ENCODE data around the gene KLK1. TPM values are rescaled to one million over a fixed set of nuclear protein-coding genes. Genes with fewer than 3 reads are reported as not detected.

The KLK1 gene
- total RNA-seq = not detected in 2 replicates

DNA sequence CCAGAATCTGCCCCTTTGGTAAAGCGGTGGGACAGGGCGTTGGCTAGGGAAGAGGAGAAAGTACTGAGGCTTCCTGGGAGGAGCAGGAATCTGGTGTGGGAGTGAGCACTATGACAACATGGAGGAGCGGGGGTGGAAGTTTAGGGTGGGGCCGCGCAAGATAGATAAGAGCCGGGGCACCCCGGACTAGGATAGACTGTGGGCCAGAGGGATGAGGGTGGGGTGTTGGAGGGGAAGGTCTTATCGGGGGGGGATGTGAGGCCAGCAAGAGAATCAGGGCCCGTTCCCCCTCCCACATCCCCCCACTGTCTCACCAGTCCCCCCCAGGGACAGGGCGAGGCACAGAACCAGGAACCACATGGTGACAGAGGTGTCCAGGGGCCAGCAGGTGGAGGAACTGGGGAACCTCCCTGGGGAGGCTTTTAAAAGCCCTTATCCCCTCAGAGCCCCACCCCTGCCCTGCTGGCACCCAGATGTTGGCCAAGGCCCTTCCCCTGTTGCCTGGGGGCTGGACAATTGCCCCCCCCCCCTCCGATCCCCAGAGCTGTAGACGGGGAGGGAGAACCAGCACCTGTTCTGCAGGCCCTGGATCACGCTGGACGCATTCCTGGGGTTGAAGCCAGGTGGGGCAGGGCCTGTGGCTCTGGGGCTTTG lies at the start of gene KLK1:
Gene KLK1, minus strand, starts transcription at position 399 of the 654 bp plus-strand sequence. Its CDS starts 39 bp downstream, at position 360.

DNA sequence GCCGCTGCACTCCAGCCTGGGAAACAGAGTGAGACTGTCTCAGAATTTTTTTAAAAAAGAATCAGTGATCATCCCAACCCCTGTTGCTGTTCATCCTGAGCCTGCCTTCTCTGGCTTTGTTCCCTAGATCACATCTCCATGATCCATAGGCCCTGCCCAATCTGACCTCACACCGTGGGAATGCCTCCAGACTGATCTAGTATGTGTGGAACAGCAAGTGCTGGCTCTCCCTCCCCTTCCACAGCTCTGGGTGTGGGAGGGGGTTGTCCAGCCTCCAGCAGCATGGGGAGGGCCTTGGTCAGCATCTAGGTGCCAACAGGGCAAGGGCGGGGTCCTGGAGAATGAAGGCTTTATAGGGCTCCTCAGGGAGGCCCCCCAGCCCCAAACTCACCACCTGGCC lies 49.5 kb upstream of the KLK1 start, which contains the start of gene KLK2:
Gene KLK2, plus strand, starts transcription at position 384 of the 400 bp plus-strand sequence. CDS start 35 bp downstream, outside the sequence.

DNA sequence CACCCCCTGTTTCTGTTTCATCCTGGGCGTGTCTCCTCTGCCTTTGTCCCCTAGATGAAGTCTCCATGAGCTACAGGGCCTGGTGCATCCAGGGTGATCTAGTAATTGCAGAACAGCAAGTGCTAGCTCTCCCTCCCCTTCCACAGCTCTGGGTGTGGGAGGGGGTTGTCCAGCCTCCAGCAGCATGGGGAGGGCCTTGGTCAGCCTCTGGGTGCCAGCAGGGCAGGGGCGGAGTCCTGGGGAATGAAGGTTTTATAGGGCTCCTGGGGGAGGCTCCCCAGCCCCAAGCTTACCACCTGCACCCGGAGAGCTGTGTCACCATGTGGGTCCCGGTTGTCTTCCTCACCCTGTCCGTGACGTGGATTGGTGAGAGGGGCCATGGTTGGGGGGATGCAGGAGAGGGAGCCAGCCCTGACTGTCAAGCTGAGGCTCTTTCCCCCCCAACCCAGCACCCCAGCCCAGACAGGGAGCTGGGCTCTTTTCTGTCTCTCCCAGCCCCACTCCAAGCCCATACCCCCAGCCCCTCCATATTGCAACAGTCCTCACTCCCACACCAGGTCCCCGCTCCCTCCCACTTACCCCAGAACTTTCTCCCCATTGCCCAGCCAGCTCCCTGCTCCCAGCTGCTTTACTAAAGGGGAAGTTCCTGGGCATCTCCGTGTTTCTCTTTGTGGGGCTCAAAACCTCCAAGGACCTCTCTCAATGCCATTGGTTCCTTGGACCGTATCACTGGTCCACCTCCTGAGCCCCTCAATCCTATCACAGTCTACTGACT lies 31.2 kb upstream of the KLK1 start, which contains the start of gene KLK3:
Gene KLK3, plus strand, starts transcription at position 280 of the 775 bp plus-strand sequence. Its CDS starts 41 bp downstream, at position 321.

DNA sequence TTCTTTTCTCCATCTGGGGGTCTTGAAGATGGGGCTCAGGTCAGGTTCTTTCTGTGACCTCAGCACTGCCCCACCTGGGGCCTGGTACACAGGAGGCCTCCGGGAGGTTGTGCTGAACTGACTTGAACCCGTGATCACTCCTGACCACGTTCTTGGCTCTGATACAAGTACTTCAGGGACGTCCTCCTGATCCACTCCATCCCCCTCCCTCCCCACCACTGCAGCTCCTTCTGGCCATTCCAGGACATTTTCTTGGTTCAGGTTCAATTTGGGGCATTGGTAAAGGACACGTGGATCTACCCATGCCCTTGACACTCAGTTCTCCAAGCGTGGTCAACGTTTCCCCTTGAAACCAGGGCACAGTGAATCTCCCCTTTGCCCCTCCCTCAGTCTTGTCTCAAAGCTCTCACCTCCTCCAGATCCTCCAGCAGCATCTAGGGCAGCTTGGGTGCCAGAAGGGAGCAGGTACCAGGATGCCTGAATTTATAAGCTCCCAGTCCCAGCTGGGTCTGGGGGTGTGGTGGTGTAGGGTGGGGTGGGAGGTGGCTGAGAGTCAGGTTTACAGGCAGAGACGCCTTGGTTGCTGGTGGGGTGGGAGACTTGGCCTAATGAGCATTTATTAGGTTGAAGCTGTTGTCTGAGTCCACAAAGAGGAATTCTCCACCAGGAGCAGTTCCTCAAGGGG lies 9.7 kb upstream of the KLK1 start, which contains the start of gene KLK15:
Gene KLK15, minus strand, starts transcription at position 458 of the 685 bp plus-strand sequence. CDS start 2,082 bp downstream, outside the sequence.

DNA sequence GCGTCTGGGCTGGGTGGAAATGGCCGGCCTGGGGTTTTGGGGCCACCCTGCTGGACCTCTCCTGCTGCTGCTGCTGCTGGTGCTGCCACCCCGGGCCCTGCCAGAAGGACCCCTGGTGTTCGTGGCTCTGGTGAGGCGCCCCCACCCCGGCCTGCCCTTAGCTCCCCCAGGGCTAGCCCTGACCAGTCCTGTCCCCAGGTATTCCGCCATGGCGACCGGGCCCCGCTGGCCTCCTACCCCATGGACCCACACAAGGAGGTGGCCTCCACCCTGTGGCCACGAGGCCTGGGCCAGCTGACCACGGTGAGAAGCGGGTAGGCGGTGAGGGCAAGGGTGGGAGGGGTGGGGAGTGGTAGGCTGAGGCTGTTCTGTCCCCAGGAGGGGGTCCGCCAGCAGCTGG lies 33.2 kb downstream of the KLK1 start, which contains the start of gene ACP4:
Gene ACP4, plus strand, starts transcription at position 20 of the 400 bp plus-strand sequence. Its CDS starts 0 bp downstream, at position 20.

DNA sequence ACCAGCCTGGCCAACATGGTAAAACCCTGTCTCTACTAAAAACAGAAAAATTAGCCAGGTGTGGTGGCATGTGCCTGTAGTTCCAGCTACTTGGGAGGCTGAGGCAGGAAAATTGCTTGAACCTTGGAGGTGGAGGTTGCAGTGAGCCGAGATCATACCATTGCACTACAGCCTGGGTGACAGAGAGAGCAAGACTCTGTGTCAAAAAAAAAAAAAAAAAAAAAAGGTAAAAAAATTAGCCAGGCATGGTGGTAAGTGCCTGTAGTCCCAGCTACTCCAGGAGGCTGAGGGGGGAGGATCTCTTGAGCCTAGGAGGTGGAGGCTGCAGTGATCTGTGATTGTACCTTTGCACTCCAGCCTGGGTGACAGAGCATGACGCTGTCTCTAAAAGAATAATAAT lies 53.4 kb downstream of the KLK1 start, which contains the start of gene GPR32:
Gene GPR32, plus strand, starts transcription at position 301 of the 400 bp plus-strand sequence. CDS start 137 bp downstream, outside the sequence.

Other genes with a start within 250 kb of the KLK1 start
- 0.12 and 0.13 TPM in 2 replicates for gene SYT3, start 183.9 kb downstream of the KLK1 start, total RNA-seq
- gene C19orf81, start 174.3 kb downstream of the KLK1 start, total RNA-seq = 0.53 and 0.62 TPM in 2 replicates
- 2.1 and 5.7 TPM in 2 replicates for gene SHANK1, start 104.0 kb downstream of the KLK1 start, total RNA-seq
- 26.0 and 68.1 TPM in 2 replicates for gene CLEC11A, start 100.4 kb downstream of the KLK1 start, total RNA-seq
- gene GPR32, start 53.3 kb downstream of the KLK1 start, total RNA-seq = not detected in 2 replicates
- gene ACP4, start 33.4 kb downstream of the KLK1 start, total RNA-seq = not detected in 2 replicates
- gene KLK15, start 9.8 kb upstream of the KLK1 start, total RNA-seq = not detected in 2 replicates
- not detected in 2 replicates for gene KLK3, start 31.1 kb upstream of the KLK1 start, total RNA-seq
- not detected in 2 replicates for gene KLK2, start 49.7 kb upstream of the KLK1 start, total RNA-seq
- gene KLK4, start 87.6 kb upstream of the KLK1 start, total RNA-seq = not detected in 2 replicates
- gene KLK5, start 129.3 kb upstream of the KLK1 start, total RNA-seq = not detected in 2 replicates
- gene KLK6, start 145.8 kb upstream of the KLK1 start, total RNA-seq = not detected in 2 replicates
- not detected in 2 replicates for gene KLK7, start 160.1 kb upstream of the KLK1 start, total RNA-seq
- gene KLK8, start 177.8 kb upstream of the KLK1 start, total RNA-seq = not detected in 2 replicates
- gene KLK10, start 195.9 kb upstream of the KLK1 start, total RNA-seq = not detected in 2 replicates
- gene KLK11, start 202.8 kb upstream of the KLK1 start, total RNA-seq = not detected in 2 replicates
- not detected in 2 replicates for gene KLK12, start 211.2 kb upstream of the KLK1 start, total RNA-seq
- gene KLK13, start 241.3 kb upstream of the KLK1 start, total RNA-seq = not detected in 2 replicates